GM18907 (cell line): ENCODE results near the gene KSR1.

Experiments
- ATAC-seq: cut with Tn5 transposase; IDR thresholded peaks from one replicate; pipeline ENCODE4 v1.9.1; 2021; ENCODE audit warnings: mild to moderate bottlenecking, moderate library complexity; ENCODE audit not compliant: unreplicated experiment

The KSR1 gene

DNA sequence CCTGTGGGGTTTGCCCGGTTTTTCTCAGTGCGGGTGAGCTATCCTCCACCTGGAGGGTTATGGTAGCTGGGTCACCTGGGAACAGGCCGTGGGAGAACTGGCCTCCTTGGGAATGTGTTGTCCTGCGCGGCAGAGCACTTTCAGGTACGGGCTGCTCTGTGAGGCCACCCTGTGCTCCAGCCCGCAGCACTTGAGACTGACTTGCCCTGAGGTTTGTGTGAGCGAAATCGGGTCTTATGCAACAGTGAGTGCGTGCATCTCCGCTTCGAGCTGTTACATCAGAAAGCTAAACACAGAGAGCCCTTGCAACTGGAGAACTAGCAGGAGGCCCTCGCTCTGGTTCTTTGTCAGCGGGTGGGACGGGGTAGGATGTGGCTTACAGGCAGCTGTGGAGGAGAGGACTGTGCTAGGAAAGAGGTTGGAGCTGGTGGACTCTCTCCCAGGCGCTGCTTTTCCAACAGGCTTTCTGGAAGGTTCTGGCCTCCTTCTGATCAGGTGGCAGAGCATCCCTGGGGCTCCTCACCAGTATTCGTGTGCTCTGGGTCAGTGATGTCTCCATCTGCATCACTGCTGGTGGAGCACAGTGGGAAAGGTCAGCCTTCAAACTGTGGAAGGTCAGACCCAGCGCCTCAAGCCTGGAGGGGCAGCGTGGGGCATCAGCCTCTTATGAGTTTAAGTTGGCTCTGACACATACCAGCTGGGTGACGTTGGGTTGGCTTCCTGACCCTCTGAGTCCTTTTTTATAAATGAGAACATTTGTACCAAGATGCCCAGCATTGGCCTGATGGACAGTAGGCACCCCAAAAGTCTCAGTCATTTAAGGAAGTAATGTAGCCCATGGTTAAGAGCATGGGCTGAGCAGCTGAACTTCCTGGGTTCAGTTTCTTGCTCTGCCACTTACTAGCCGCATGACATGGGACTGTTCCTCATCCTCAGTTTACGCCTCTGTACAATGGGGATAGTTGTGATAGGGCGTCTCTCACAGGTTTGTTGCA, 76.3 kb downstream of the KSR1 start:
- no peak for ATAC-seq

GRCh38 chr17:27533874-27534815, 77.9 kb downstream of the KSR1 start:
- ATAC-seq = no peak

GRCh38 chr17:27535178-27535928, 79.1 kb downstream of the KSR1 start:
- no peak for ATAC-seq

GRCh38 chr17:27535975-27536374, 79.7 kb downstream of the KSR1 start:
- ATAC-seq = no peak

DNA sequence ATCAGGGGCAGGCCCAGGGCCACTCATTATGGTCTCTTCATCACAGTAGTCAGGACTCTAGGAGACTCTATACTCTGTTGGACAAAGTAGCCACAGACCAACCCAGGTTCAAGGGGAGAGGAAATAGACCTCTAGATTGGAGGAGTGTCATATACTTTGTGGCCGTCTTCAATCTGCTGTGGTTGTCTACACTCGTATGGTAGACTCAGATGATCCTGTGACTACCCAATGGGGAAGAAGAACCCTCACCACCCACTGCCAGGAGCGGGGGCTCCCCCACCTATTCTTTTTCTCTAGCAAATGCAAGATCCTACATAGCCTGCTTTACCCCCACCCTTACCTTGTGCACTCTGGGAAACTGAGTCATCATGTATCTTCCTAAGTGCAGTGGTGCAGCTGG, 80.5 kb downstream of the KSR1 start:
- ATAC-seq = no peak

GRCh38 chr17:27538156-27538955, 82.1 kb downstream of the KSR1 start:
- ATAC-seq = no peak

DNA sequence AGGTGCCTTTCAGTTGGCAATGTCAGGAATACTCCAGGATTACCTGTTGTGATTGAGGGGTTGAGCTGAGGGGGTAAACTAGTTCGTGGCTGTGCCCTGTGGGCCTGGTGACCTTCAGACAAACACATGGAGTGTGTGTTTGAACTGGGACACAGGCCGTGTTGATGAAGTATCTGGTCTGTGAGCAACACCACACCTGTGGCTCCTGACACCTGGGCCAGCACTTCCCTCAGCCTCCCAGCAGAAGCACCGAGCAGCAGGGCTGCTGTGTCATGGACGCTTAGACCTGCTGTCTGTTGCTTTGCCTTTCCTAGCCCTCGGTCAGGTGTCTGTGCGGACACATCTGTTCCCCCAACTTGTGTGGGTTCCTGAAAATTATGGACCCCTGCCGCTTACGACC, 82.9 kb downstream of the KSR1 start:
- ATAC-seq = no peak

DNA sequence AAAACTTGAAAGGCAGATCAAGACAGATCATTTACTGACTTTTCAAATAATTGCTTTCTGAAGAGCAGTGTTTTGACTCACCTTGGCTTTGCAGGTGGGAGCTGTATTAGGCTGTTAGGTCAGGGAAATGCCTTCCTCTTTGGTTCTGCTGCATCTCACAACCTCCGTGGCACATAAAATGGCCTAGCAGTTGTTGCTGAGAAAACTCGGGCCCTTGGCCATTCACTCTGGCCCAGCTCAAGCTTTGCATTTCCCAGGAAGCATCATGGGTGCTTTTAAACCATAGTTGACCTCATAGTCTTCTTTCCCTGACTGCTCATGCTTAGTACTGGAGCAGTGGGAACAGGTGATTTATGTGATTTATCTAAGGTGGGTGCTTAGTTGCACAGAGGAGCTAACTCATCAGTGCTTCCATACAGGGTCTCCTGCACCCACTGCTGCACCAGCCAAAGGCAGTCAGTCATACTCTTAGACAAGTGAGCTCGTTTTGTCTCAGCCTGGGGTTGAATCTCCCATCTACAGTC, 83.6 kb downstream of the KSR1 start:
- ATAC-seq = no peak

GRCh38 chr17:27540318-27541101, 84.3 kb downstream of the KSR1 start:
- ATAC-seq = no peak

GRCh38 chr17:27541301-27542023, 85.2 kb downstream of the KSR1 start:
- no peak for ATAC-seq

GRCh38 chr17:27542841-27543463, 86.7 kb downstream of the KSR1 start:
- ATAC-seq = no peak

DNA sequence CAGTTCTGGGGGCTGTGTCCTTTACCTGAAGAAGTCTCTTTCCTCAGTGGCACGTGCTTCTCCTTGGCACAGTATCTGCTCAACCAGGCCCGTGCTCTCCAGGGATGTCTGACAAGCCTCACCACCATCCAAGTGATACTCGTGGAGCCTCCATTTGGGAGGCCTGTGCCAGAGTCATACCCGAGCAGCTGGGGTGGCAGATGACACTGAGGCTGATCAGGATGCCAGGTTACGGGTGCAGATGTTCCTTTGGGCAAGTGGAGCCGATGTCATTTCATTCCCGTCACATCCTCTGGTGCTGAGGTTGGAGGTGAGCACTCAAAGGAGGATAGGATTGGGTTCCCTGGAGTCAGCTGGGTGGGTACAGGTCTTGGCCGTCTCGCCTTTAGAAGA, 87.2 kb downstream of the KSR1 start:
- no peak for ATAC-seq

DNA sequence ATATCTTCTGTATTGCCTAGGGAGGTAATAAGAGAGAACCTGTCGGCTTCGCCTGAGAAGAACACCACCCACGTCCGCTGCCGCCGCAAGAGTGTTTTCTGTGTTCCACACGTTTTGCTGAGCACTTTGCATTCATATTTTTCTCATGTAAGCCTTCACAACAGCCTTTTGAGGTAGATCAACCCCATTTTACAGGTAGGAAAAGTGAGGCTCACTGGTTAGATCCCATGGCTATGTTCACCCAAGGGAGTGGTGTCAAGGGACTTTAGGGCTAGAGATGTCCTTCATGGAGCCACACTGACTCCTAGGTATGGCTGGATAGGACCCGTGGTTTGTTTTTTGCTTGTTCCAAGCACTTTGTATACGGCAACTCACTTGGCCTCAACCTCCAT, 87.7 kb downstream of the KSR1 start:
- ATAC-seq = no peak

- ATAC-seq = peak; percentile 82
Observed at GRCh38 chr17:27544350-27545131, 88.3 kb downstream of the KSR1 start.

DNA sequence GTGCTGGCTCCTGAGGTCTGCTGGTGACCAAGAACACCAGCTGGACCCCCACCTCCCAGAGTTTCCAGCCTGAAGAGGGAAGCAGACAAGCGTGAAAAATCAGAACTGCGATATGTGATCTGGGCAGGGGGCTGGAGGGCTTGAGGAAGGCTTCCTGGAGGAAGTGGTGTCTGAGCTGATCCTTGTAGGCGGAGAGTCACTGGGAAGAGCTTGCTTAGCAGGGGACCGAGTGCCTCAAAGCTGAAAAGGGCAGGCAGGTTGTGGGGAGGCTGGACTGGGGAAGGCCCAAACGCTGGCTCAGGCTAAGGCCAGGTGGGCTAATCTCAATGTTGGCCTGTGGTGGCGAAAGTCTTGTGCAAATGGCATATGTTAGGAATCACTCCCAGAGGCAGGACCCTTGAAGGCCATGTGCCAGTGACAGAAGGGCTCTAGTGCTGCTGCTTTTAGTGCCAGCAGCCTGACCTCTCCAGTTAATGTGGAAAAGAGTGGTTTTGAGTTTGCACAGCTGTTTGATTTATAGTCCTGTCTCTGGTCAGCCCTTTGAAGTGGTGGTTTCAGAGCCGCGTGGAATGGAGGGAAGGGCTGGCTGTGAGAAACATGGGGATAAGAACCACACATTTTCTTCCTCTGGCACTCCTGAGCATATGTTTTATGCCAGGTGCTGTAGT, 89.4 kb downstream of the KSR1 start:
- ATAC-seq = no peak

DNA sequence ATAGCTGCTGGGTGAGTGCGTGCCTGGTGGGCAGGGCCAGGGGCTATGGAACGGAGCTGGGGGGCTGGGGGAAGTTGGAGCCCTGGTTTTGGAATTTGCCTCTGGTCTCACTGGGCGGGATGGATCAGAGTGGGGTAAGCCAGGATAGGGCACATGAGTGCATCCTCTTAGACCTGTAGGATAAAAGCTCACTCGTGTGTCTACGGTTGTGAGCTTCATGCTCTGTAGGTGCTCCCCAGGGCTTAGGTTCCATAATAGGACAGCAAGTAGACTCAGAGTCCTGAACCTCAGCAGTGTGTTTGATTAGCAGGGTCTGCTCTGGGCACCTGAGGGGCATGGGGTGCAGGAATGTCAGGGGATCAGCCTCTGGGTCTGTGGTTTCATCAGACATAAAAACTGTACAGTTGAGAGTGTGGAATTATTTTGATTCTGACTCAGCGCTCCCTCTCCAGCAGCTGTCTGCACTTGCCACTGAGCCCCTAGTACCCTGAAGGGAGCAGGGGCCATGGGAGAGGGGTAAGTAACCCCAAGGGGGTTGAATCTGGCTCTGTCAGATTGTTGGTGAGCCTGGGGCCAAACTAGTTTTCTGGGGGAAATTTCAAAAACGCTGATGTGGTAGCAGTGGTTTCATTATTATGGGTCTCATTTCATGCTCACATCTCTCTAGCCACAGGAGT, 90.5 kb downstream of the KSR1 start:
- peak; percentile 43 for ATAC-seq
